Stimulated activated effector memory CD8-positive, alpha-beta T cell treated with anti-CD3 and anti-CD28 coated beads, Interleukin-12 subunit alpha, Interleukin-12 subunit beta, amount 100 ng/mL, for 72 hours (primary cell): ENCODE measurements around the gene LRRC71.

ENCODE experiments used
- ATAC-seq: fragments of 150-1000 bp; cut with Tn5 transposase; 2 replicates; pipeline ENCODE4 v1.10.0; 2021
- DNase-seq, 2 donors: peaks; one replicate each; pipeline ENCODE4 v3.0.0; 2021 to 2022; ENCODE audit warnings: low spot score in 2 of 2
- H3K27ac Mint-ChIP-seq: one replicate; pipeline ENCODE4 v1.8.0; 2022; ENCODE audit warnings: mild to moderate bottlenecking, mixed read lengths
- H3K36me3 Mint-ChIP-seq: one replicate; pipeline ENCODE4 v1.8.0; 2022; ENCODE audit warnings: mild to moderate bottlenecking, mixed read lengths
- H3K4me1 Mint-ChIP-seq: one replicate; pipeline ENCODE4 v1.8.0; 2022; ENCODE audit warnings: mixed read lengths
- H3K4me3 Mint-ChIP-seq: one replicate; pipeline ENCODE4 v1.8.0; 2022; ENCODE audit warnings: mild to moderate bottlenecking, mixed read lengths
- H3K9me3 Mint-ChIP-seq: one replicate; pipeline ENCODE4 v1.8.0; 2022; ENCODE audit warnings: mixed read lengths

The LRRC71 gene

DNA sequence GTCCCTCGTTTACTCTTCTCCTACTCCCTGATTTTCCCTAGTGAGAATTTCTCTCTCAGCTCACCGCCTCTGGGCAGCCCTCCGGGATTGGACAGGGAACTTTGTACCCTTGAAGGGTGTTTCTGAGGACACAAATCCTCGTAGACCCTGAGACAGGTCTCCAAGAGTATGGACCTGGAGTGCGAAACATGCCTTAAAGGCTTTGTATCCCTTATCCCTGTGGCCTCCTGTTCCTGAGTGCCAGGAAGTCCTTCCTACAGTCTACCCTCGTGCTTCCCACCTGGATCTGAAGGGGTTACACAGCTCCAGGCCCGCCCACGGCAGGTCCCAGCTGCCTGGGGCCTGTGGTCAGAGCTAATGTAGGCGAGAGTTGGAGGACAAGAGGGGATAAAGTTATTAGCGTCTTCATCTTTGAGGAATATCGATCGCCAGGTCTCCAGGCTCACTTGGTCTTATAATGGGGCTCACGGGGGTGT lies 34.5 kb upstream of the LRRC71 start:
- DNase-seq (no peak), ATAC-seq (no peak)
- Mint-ChIP-seq H3K36me3 (peaks cover 6% of the 10 kb centered on the region), H3K4me3 (no peak overlapping the region), H3K9me3 (no peaks in the 10 kb centered on the region), H3K27ac (peak overlapping the region; percentile 23), H3K4me1 (peaks cover 7% of the 10 kb centered on the region)

DNA sequence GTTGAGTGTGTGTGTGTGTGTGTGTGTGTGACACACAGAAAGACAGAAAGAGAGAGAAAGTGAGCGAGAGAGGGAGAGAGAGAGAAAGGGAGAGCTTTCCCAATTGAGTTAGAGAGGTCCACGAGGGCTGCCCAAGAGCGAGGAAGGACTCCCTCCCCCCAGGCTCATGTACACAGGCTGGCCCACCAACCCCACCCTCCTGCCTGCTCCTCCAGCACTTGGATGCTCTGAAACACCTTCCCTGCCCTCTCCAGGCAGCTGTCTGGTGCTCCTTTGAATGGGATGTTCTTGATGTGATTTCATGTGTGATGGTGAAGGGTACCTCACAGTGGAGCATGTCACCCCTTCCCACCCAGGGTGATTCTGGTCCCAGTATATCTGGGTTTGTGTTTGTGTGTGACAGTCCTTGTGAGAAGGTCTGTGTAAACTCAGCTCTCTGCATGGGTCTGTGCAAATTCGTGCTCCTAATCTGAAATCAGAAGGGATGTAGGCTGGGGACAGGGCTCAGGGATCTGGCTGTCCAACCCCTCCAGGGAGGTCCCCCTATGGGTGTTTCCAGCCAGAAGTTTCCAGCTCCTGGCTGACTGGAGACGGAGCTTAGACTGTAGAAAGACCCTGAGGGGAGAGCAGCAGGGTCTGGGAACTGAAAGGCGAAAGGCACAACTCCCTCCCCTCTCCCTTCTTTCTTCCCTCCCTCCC lies 33.7 kb upstream of the LRRC71 start:
- Mint-ChIP-seq H3K36me3 (peaks cover 6% of the 10 kb centered on the region), H3K4me3 (no peak overlapping the region), H3K9me3 (no peaks in the 10 kb centered on the region), H3K27ac (no peak overlapping the region), H3K4me1 (peaks cover 7% of the 10 kb centered on the region)
- DNase-seq (no peak), ATAC-seq (no peak)

DNA sequence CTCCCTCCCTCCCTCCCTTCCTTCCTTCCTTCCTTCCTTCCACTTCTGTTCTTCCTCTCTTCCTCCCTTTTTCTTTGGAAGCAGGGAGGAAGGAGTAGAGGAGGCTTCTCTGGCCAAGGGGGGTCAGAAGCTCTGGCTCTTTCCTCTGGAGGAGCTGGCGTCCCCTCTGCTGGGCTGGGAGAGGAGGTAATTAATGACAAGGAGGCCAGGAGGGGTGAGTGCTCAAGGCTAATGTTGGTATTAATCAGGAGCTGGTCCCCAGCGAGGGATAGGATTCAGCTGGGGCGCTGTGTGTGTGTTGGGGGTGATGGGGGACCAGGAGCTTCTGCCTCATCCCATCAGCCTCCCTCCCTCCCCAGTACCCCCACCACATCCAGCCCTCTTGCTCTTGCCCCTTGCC lies 33.1 kb upstream of the LRRC71 start:
- Mint-ChIP-seq H3K27ac (no peak overlapping the region), H3K4me1 (peaks cover 7% of the 10 kb centered on the region), H3K36me3 (peaks cover 6% of the 10 kb centered on the region), H3K4me3 (no peak overlapping the region), H3K9me3 (no peaks in the 10 kb centered on the region)
- ATAC-seq (no peak), DNase-seq (no peak)

DNA sequence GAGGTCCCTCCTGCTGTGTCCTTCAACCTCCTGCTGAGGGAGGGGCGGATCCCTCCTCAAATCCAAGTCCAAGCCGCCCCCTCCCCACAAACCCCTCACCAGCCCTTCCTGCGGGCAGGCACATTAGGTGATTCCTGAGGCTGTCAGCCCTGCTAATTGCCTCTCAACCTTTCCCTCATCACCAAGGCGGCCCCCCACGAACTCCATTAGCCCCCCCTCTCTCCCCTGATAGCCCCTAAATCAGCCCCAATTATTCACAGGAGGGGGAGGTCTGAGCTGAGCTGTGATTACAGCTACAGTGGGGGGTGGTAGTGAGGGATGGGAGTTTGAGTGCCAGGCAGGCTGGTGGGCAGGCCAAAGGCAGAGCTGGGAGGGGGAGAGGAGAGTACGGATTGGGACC lies 32.7 kb upstream of the LRRC71 start:
- no peak overlapping the region for H3K27ac Mint-ChIP-seq
- H3K36me3 Mint-ChIP-seq = peaks cover 6% of the 10 kb centered on the region
- no peak overlapping the region for H3K4me3 Mint-ChIP-seq
- no peaks in the 10 kb centered on the region for H3K9me3 Mint-ChIP-seq
- DNase-seq (no peak), ATAC-seq (no peak)
- H3K4me1 Mint-ChIP-seq = peaks cover 7% of the 10 kb centered on the region

DNA sequence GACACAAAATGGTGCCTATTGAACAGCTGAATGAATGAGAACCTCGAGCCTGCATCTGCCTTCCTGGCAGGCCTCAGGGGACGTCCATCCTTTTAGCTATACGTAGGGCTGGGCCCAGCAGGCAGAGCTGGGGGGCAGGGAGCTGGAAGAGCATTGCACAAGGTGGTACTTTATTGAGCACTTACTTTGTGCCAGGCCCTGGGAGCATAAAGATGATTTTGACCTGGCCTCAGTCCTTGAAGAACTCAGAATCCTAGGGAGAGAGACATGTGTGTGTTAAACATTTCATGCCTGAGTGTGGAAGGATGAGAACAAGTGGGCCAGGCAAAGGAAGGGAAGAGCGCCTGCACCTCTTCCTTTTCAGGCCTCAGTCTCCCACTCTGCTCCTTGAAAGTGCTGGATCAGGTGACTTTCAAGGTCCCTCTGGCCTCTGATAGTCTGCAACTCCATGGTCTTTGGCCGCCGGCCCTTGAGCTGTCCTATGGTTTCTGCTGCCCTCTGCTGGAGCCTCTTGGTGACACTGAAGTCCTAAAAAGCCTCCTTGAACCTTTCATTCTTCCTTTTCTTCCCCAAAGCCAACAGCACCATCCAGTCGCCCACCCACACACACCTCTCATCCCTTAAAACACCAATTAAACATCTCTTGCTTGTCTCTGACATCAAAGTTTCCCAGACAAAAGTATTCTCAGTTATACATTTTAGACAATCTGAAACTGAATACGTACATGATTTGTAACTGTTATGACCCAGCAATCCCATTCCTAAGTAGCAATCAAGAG lies 30.4 kb upstream of the LRRC71 start:
- Mint-ChIP-seq H3K4me3 (no peak overlapping the region), H3K4me1 (peaks cover 7% of the 10 kb centered on the region), H3K9me3 (no peaks in the 10 kb centered on the region), H3K36me3 (peaks cover 6% of the 10 kb centered on the region), H3K27ac (no peak overlapping the region)
- ATAC-seq (no peak), DNase-seq (peak; percentile 47 to 80)

DNA sequence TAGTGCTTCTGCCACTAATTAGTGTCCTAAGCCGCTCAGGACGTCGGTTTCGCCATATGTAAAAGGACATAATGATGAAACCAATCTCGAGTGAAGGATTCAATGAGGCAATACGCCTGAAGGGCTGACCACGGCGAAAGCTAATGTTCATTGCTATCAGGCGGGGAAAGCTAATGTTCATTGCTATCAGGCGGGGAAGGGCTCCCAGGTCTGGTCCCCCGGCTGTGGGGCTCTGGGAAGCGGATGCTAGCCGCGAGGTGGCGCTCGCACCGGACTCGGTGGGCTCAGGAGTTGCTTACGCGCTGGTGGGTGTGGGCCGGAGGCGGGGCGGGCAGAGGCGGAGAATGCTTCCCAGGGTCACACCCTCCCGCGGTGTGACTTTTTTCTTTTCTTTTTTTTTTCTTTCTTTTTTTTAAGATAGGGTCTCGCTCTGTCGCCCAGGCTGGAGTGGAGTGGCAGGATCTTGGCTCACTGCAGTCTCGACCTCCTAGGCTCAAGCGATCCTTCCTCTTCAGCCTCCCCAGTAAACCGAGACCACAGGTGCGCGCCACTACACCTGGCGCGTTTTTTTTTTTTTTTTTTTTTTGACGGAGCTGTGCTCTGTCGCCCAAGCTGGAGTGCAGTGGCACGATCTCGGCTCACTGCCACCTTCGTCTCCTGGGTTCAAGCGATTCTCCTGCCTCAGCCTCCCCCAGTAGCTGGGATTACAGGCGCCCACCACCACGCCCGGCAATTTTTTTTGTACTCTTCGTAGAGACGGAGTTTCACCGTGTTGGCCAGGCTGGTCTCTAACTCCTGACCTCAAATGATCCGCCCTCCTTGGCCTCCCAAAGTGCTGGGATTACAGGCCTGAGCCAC lies 28.0 kb upstream of the LRRC71 start:
- peak; percentile 88 to 91 for DNase-seq
- H3K4me3 Mint-ChIP-seq = peak overlapping the region; percentile 55
- peak; percentile 95 for ATAC-seq
- H3K36me3 Mint-ChIP-seq = no peaks in the 10 kb centered on the region
- no peaks in the 10 kb centered on the region for H3K9me3 Mint-ChIP-seq
- no peak overlapping the region for H3K27ac Mint-ChIP-seq
- peaks cover 9% of the 10 kb centered on the region for H3K4me1 Mint-ChIP-seq

DNA sequence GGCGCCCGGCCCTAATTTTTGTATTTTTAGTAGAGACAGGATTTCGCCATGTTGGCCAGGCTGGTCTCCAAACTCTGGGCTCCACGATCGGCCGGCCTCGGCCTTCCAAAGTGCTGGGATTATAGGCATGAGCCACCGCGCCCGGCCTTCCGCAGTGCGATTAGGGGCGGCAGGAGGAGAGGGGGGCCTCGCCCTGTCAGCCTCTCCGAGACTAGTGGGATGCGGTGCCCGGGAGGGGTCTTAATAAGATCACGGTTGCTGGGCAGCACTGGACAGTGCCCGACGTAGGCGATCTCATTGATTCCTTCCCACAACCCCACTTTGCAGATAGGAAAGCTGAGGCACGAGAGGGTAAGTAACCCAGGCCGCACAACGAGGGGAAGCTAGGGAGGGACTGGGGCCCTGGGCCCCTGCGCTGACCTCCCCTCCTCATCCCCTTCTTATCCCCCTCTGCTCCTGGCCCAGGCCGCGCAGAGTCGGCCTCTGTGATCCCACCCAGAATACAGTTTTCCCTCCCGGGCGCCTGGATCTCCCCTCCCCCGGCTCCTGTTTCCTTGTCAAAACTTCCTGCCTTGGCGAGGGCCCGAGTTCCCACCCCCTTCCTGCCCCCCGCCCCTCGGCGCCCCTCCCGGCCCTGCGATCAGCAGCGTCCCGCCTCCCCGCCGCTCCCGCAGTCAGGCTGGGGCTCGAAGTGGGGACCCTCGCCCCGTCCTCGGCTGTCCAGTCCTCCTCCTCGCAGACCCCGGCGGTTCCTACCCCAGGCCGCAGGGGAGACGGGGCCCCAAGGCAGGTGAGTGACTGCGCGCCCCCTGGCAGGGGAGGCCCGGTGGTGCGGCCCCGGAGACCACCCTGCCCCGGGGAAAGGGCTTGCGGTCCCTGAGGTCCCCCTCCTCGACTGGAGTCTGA lies 27.1 kb upstream of the LRRC71 start, which contains the start of gene PEAR1:
PEAR1 (plus strand) TSS at position 671 of the 906 bp plus-strand sequence. CDS start 10,209 bp downstream, outside the sequence.
- no peak for DNase-seq
- peak within 1 kb of the TSS; percentile 55 for H3K4me3 Mint-ChIP-seq
- no peaks in the 10 kb centered on the region for H3K9me3 Mint-ChIP-seq
- H3K4me1 Mint-ChIP-seq = peaks cover 14% of the 10 kb centered on the region
- no peak for ATAC-seq
- no peak within 1 kb of the TSS for H3K27ac Mint-ChIP-seq
- H3K36me3 Mint-ChIP-seq = no peaks in the 10 kb centered on the region

DNA sequence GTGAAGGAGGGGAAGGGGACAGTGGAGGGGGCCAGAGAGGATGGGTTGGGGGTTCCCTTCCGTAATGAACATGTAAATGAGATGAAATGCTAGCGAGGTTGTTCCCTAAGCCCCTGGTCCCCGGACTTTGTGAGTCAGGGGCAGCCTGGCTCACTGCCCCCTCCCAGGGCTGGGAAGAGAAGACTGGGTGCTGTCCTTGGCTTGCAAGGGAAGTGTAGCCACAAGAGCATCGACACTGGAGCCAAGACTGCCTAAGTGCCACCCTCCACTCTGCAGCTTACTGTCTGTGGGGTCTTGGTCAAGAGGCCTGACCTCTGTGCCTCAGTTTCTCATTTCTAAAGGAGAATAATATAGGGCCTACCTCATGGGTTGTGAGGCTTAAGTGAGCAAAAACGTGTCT lies 26.4 kb upstream of the LRRC71 start:
- H3K36me3 Mint-ChIP-seq = no peaks in the 10 kb centered on the region
- no peak for ATAC-seq
- peaks cover 17% of the 10 kb centered on the region for H3K4me1 Mint-ChIP-seq
- H3K27ac Mint-ChIP-seq = no peak overlapping the region
- H3K4me3 Mint-ChIP-seq = no peak overlapping the region
- H3K9me3 Mint-ChIP-seq = no peaks in the 10 kb centered on the region
- no peak for DNase-seq

DNA sequence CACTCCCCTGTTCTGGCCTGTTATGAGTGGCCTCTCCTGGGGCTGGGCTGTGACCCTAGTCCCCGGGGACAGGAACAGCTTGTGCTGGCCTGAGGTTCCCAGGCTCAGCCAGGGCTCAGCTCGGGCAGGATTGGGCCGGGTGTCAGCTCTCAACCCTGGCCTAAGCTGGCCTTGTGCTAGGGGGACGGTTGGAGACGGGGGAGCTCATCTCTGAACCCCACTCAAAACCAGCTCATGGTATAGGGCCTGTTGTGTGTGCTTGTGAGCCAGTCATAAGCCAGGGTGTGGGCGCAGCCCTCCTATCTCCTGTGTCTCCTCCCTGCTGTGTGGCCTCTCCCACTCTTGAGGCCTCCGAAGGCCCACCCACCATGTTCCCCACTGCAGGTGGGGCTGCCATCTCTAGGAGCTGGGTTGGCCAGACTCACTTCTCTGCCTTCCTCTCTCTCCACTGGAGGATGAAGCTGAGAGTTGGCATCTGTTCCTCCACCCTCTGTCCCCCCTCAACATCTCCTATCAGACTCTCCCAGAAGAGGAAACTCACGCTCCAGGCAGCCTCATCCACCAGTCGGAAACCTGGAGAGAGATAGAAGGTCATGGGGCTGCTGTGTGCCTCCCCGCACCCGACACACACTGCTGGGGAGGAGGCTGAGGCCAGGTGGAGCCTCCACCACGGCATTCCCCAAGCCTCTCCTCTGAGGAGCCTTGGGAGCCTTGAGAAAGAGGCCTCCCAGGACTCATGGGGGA lies 25.5 kb upstream of the LRRC71 start:
- H3K27ac Mint-ChIP-seq = no peak overlapping the region
- peaks cover 16% of the 10 kb centered on the region for H3K4me1 Mint-ChIP-seq
- no peaks in the 10 kb centered on the region for H3K9me3 Mint-ChIP-seq
- no peaks in the 10 kb centered on the region for H3K36me3 Mint-ChIP-seq
- H3K4me3 Mint-ChIP-seq = no peak overlapping the region
- ATAC-seq = no peak
- DNase-seq = no peak

DNA sequence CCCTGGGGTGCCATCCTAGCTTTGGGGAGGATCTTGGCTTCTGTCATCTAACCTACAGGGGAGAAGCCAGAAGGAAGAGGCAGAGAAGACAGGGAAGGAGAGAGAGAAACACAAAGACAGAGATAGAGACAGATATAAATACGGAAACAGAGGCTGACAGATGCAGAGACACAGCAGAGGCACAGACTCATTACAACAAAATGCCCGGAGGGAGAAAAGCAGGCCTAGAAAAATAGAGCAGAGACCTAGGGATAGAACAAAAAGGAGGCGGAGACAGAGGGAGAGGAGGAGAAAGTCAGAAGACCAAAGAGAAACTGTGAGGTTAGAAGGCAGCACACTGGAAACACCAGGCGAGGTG lies 25.0 kb upstream of the LRRC71 start:
- Mint-ChIP-seq H3K9me3 (no peaks in the 10 kb centered on the region), H3K36me3 (no peaks in the 10 kb centered on the region), H3K27ac (no peak overlapping the region), H3K4me1 (peaks cover 10% of the 10 kb centered on the region), H3K4me3 (no peak overlapping the region)
- no peak for DNase-seq
- no peak for ATAC-seq

DNA sequence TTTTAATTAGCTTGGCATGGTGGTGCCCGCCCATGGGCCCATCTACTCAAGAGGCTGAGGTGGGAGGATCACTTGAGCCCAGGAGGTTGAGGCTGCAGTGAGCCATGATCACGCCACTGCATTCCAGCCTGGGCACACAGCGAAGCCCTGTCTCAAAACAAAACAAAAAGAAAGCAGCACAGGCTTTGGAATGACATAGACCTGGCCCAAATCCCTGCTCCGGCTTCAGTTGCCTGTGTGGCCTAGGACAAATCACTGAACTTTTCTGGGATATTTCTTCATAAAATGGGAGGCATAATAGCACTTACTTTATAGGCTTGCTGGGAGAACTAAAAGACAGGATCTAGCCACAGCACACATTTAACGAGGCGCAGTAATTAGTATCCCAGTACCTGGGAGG lies 24.5 kb upstream of the LRRC71 start:
- Mint-ChIP-seq H3K27ac (no peak overlapping the region), H3K4me3 (no peak overlapping the region), H3K4me1 (peaks cover 10% of the 10 kb centered on the region), H3K36me3 (no peaks in the 10 kb centered on the region), H3K9me3 (no peaks in the 10 kb centered on the region)
- no peak for DNase-seq
- ATAC-seq = no peak

DNA sequence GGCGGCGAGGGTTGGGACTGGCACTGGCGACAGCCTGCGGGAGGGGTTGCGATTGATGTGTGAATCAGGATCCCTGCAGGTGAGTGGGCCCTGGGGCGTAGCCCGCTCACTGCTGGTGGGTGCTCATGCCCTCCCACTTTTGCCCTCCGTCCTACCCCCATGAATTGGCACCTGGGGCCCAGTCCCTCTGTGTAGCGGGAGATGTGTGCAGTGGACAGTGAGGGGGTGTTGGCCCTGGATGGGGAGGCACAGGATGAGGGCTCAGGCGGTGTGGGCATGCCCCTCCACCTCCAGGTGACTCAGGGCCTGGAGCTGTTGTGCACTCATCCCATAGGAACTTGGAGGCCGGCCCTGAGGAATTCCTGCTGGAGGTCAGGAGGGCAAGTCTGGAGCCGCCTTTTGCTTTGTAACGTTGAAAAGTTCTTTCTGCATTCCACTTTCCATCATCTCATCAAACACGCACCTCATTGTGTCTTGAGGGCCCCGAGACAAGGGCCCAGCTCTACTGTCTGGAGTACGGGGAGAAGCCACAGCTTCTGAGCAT lies 23.9 kb upstream of the LRRC71 start:
- H3K4me3 Mint-ChIP-seq = no peak overlapping the region
- H3K36me3 Mint-ChIP-seq = no peaks in the 10 kb centered on the region
- no peak overlapping the region for H3K27ac Mint-ChIP-seq
- no peaks in the 10 kb centered on the region for H3K9me3 Mint-ChIP-seq
- ATAC-seq (no peak), DNase-seq (no peak)
- H3K4me1 Mint-ChIP-seq = peaks cover 10% of the 10 kb centered on the region

DNA sequence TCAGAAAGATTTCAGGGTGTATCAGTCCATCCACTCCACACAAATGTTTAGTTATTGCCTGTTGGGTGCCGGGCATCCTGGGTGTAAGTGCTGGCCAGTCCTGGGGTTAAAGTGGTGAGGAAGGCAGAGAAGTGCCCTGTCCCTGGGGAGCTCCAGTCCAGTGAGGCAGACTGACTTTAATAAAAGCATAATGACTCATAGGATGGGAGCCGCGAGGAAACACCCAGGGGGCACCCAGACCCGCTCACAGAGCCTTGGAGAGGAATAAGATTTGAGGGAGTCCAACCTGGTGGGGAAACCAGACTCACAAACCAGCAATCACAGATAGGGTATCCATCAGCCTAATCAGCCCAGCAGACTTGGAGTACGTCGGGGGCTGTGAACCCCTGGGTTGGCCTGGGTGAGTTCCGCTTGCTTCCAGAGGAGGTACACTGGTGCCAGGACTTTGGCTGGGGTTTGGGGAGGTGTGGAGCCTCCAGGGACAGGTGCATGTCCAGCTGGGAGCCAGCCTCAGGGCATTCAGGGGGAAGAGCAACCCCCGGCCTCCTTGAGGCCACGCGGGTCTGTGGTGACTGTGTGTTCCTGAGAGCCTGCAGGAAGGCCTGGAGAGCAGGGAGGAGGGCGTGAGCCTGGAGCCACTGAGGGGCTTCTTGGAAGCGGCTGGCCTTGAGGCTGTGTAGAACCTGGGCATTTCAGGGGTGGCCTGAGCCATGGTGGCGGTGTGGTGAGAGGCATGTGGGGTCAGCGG lies 23.2 kb upstream of the LRRC71 start:
- no peak for ATAC-seq
- Mint-ChIP-seq H3K4me1 (peaks cover 10% of the 10 kb centered on the region), H3K27ac (peak overlapping the region; percentile 88), H3K9me3 (no peaks in the 10 kb centered on the region), H3K36me3 (no peaks in the 10 kb centered on the region), H3K4me3 (no peak overlapping the region)
- no peak for DNase-seq
